ENCODE data around the gene TMEM17.

TMEM17 gene

DNA sequence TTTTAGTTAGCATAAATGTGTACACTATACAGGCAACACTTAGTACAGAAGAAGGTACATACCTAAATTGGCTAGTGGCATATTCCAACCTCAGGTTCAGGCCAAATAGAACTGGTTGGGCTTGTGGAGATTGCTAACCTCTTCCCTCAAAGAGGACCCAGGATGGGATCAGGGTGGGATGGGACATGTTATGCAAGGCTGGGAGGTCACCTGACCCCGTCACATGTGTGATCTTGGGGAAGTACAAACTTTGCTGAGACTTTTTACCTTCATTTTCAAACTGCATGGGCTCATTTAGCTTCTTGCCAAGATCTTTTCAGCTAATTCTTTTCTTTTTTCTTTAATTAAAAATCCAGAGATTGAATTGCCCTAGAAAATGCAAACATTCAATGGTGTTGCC is 36.9 kb downstream of the TMEM17 start:
- Histone ChIP-seq H3K9me3 (ENCODE audit: severe bottlenecking) (no peaks in the 10 kb centered on the region), H3K36me3 (no peaks in the 10 kb centered on the region), H3K4me3 (ENCODE audit: low read depth, low read length) (no peak overlapping the region), H3K27me3 (ENCODE audit: insufficient read depth, low read depth, severe bottlenecking) (no peaks in the 10 kb centered on the region), H3K27ac (no peak overlapping the region)
- TF ChIP-seq, protein P1, sequence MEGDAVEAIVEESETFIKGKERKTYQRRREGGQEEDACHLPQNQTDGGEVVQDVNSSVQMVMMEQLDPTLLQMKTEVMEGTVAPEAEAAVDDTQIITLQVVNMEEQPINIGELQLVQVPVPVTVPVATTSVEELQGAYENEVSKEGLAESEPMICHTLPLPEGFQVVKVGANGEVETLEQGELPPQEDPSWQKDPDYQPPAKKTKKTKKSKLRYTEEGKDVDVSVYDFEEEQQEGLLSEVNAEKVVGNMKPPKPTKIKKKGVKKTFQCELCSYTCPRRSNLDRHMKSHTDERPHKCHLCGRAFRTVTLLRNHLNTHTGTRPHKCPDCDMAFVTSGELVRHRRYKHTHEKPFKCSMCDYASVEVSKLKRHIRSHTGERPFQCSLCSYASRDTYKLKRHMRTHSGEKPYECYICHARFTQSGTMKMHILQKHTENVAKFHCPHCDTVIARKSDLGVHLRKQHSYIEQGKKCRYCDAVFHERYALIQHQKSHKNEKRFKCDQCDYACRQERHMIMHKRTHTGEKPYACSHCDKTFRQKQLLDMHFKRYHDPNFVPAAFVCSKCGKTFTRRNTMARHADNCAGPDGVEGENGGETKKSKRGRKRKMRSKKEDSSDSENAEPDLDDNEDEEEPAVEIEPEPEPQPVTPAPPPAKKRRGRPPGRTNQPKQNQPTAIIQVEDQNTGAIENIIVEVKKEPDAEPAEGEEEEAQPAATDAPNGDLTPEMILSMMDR (IDR thresholded peaks at IDR 0.05; ENCODE audit: low read depth, low read length), result no peak
- DNase-seq, result no peak

DNA sequence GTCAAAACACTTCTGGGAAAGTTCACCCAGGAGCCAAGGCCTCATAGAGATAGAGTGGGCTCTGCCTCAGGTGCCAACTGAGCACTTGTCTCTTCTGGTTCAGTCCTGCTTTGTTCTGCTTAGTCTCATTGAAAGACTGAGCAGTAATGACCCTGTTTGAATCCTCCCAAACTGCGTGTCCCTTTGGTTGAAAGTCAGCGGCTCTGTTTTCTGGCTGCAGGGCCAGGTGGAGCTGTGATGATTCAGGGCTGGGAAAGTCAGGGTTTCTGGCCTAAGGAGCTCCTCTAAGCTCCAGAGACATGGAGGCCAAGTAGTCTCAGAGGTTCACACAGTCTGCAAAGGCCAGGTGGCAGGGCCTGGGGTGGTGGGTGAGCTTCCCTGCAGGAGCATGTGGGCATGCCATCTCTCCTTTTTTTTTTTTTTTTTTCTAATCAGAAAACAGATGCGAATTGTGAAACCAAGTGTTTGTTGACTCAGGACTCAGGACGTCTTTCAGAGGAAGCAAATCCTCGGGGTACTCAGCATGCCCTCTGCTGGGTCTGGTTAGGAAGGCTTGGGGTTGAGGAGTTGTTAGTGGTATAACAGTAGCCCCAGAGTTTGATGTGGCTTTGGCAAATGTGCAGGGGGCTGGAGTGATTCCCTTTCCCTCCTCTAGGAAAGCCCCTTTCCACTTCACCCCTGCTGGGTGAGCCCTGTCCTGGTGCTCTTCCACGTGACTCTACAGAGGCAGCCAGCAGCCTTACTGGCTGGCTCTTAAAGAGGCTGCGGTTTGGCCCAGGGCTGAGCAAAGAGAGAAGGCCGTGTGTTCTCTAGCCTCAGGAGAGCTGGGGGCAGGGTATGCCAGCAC is 38.3 kb downstream of the TMEM17 start:
- TF ChIP-seq, protein P1 (IDR thresholded peaks at IDR 0.05; ENCODE audit: low read depth, low read length), result no peak
- H3K9me3 ChIP-seq (ENCODE audit: severe bottlenecking), result no peaks in the 10 kb centered on the region
- H3K27ac ChIP-seq, result no peak overlapping the region
- no peaks in the 10 kb centered on the region for H3K27me3 ChIP-seq (ENCODE audit: insufficient read depth, low read depth, severe bottlenecking)
- no peak for DNase-seq
- H3K4me3 ChIP-seq (ENCODE audit: low read depth, low read length), result no peak overlapping the region
- H3K36me3 ChIP-seq, result no peaks in the 10 kb centered on the region

DNA sequence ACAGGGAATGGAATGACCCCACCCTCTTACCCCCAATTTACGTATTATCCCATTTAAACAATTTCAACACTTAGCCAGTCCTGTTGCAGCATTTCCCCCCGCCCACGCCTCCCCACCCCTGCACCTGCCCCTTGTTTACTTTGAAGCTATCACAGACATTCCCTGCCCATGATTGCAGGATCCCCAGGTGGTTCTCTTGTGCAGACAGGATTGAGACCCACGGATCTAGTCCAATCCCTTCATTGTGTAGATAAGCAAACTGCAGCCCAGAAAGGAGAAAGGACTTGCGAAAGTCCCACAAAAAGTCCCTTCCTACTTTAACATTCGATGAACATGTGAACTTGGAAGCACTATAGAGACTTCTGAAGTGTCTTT is 38.9 kb downstream of the TMEM17 start:
- H3K4me3 ChIP-seq (ENCODE audit: low read depth, low read length), result no peak overlapping the region
- H3K27ac ChIP-seq, result no peak overlapping the region
- TF ChIP-seq, protein P1 (IDR thresholded peaks at IDR 0.05; ENCODE audit: low read depth, low read length), result no peak
- no peaks in the 10 kb centered on the region for H3K27me3 ChIP-seq (ENCODE audit: insufficient read depth, low read depth, severe bottlenecking)
- no peak for DNase-seq
- H3K9me3 ChIP-seq (ENCODE audit: severe bottlenecking), result no peaks in the 10 kb centered on the region
- H3K36me3 ChIP-seq, result no peaks in the 10 kb centered on the region

DNA sequence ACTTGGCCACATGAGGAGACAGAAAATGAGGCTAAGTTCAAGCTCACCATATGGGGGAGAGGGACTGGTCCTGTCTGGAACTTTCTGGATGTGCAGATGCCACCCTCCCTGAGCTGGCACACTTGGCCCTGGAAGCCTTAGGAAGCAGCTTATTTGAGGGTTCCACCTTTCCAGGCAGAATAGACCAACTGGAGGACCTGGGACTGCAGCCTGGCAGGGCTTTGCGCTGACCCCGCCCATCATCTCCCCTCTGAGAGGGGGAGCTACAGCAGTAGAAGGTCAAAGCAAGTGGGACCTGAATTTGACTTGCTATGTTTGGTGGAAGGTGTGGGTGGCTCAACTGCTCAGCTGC is 39.5 kb downstream of the TMEM17 start:
- DNase-seq, result no peak
- no peaks in the 10 kb centered on the region for H3K9me3 ChIP-seq (ENCODE audit: severe bottlenecking)
- H3K27ac ChIP-seq, result no peak overlapping the region

DNA sequence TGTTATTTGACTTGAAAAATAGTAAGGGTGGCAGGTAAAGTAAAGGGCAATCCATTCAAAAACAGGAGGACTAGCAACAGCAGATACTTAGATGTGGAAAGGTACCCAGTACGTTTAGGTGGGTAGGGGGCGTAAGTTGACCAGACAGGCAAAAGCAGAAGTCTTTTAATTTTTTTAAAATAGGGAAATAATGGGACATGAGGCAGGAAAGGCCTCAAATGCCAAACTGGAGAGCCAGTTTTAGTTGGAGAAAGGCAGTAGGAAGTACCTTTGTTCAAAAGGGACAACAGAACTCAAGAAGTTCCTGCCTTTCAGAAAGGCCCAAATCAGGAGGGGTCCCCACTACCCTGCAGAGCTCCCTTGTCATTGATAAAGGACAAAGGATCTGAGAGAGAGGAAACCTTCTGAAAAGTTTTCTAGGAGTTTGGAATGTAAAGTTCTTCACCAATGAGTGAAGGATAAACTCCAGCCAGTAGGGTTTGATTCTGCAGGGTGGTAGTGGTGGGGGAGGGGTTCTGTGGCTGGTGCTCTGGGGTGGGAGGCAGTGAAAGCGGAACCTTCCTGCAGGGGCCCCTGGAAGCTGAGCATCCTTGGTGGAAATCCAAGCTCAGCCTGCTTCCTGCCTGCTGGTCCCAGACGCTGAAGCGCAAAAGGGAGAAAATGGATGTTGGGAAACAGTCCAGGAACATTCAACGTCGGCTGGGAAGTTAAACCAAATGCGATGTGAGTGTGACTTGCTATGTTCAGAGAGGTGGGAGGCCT is 40.1 kb downstream of the TMEM17 start:
- H3K27ac ChIP-seq, result no peak overlapping the region
- H3K9me3 ChIP-seq (ENCODE audit: severe bottlenecking), result no peaks in the 10 kb centered on the region
- no peaks in the 10 kb centered on the region for H3K27me3 ChIP-seq (ENCODE audit: insufficient read depth, low read depth, severe bottlenecking)
- no peak for DNase-seq
- TF ChIP-seq, protein P1 (IDR thresholded peaks at IDR 0.05; ENCODE audit: low read depth, low read length), result no peak
- no peaks in the 10 kb centered on the region for H3K36me3 ChIP-seq
- no peak overlapping the region for H3K4me3 ChIP-seq (ENCODE audit: low read depth, low read length)

More for the DNA sequence above, 39.5 kb downstream of the TMEM17 start:
- no peaks in the 10 kb centered on the region for H3K27me3 ChIP-seq (ENCODE audit: insufficient read depth, low read depth, severe bottlenecking)
- H3K4me3 ChIP-seq (ENCODE audit: low read depth, low read length), result no peak overlapping the region
- H3K36me3 ChIP-seq, result no peaks in the 10 kb centered on the region
- TF ChIP-seq, protein P1 (IDR thresholded peaks at IDR 0.05; ENCODE audit: low read depth, low read length), result no peak

Data from WERI-Rb-1 (cell line).